LNCaP clone FGC (cell line): ENCODE data around the gene TSPAN5.

Experiments used
- DNase-seq: peaks from one replicate; pipeline ENCODE4 v3.0.0-alpha.2; 2011; ENCODE audit warnings: low read depth
- H3K4me3 ChIP-seq: 2 replicates; pipeline ENCODE4 v1.5.1; 2011; ENCODE audit warnings: mild to moderate bottlenecking, low read depth, low read length, control low read depth
- CTCF ChIP-seq: IDR thresholded peaks from 2 replicates; pipeline ENCODE4 v1.5.1; 2012; ENCODE audit warnings: mild to moderate bottlenecking; ENCODE audit not compliant: control insufficient read depth, insufficient read depth; ENCODE audit errors: extremely low read depth

The TSPAN5 gene

GRCh38 chr4:98663226-98664006, 5.0 kb upstream of the TSPAN5 start:
- DNase-seq: no peak
- H3K4me3 ChIP-seq: no peak overlapping the region
- no peak for TF ChIP-seq CTCF

GRCh38 chr4:98662626-98663225, 4.3 kb upstream of the TSPAN5 start:
- no peak overlapping the region; the same call in 1 of the 2 replicates for H3K4me3 ChIP-seq
- DNase-seq: peak; percentile 92
- TF ChIP-seq CTCF: no peak

- DNase-seq: no peak
- TF ChIP-seq CTCF: no peak
- peak overlapping the region; percentile 19; the same call in 1 of the 2 replicates for H3K4me3 ChIP-seq
These were observed 3.6 kb upstream of the TSPAN5 start for GRCh38 chr4:98662055-98662453.

GRCh38 chr4:98661371-98662054, 3.1 kb upstream of the TSPAN5 start:
- no peak overlapping the region for H3K4me3 ChIP-seq
- DNase-seq: peak; percentile 97
- TF ChIP-seq CTCF: no peak

- no peak overlapping the region for H3K4me3 ChIP-seq
- DNase-seq: no peak
- no peak for TF ChIP-seq CTCF
These were observed 1.5 kb upstream of the TSPAN5 start for GRCh38 chr4:98659741-98660462.

- no peak for DNase-seq
- TF ChIP-seq CTCF: no peak
- peak overlapping the region; percentile 52 for H3K4me3 ChIP-seq
These were observed 738 bp upstream of the TSPAN5 start for GRCh38 chr4:98659106-98659592.
